Neural progenitor cell (in vitro differentiated cells): Measurements from ENCODE around the gene AMELX. TPM values are rescaled to one million over a fixed set of nuclear protein-coding genes. Genes with fewer than 3 reads are reported as not detected.

Experiments used
- DNase-seq: peaks from one replicate; pipeline ENCODE4 v3.0.0-alpha.2; 2016; ENCODE audit warnings: low spot score
- H2AFZ ChIP-seq: fragments of 200-600 bp; sonication (generic); replicated peaks from 2 replicates; pipeline ENCODE4 v1.6.1; 2016; ENCODE audit warnings: antibody characterized with exemption
- H3F3A ChIP-seq: fragments of 200-600 bp; sonication (generic); 2 replicates; pipeline ENCODE4 v1.6.1; 2016; ENCODE audit warnings: antibody characterized with exemption, low read depth
- H3K27ac ChIP-seq: fragments of 200-600 bp; sonication (generic); 2 replicates; pipeline ENCODE4 v1.5.1; 2016; ENCODE audit warnings: mild to moderate bottlenecking
- H3K27me3 ChIP-seq: fragments of 200-600 bp; sonication (generic); 2 replicates; pipeline ENCODE4 v1.6.1; 2016; ENCODE audit warnings: mild to moderate bottlenecking, moderate library complexity
- H3K36me3 ChIP-seq: fragments of 200-600 bp; sonication (generic); 2 replicates; pipeline ENCODE4 v1.5.1; 2016
- H3K4me1 ChIP-seq: fragments of 200-600 bp; sonication (generic); 2 replicates; pipeline ENCODE4 v1.6.1; 2016; ENCODE audit warnings: mixed run types
- H3K4me2 ChIP-seq: fragments of 200-600 bp; sonication (generic); 2 replicates; pipeline ENCODE4 v1.6.1; 2016
- H3K4me3 ChIP-seq: fragments of 200-600 bp; sonication (generic); 2 replicates; pipeline ENCODE4 v1.5.1; 2016
- H3K79me2 ChIP-seq: fragments of 200-600 bp; sonication (generic); 2 replicates; pipeline ENCODE4 v1.6.1; 2016; ENCODE audit warnings: low read depth
- H3K9ac ChIP-seq: fragments of 200-600 bp; sonication (generic); 2 replicates; pipeline ENCODE4 v1.6.1; 2016
- H3K9me3 ChIP-seq: fragments of 200-600 bp; sonication (generic); 2 replicates; pipeline ENCODE4 v1.5.1; 2016; ENCODE audit warnings: low read depth
- H4K20me1 ChIP-seq: fragments of 200-600 bp; sonication (generic); 2 replicates; pipeline ENCODE4 v1.6.1; 2016; ENCODE audit warnings: low read depth
- H3K27ac Mint-ChIP-seq: 3 replicates; pipeline ENCODE4 v1.8.0; 2021; ENCODE audit warnings: mixed read lengths
- H3K27me3 Mint-ChIP-seq: 2 replicates; pipeline ENCODE4 v1.8.0; 2022; ENCODE audit warnings: low read depth, mild to moderate bottlenecking, inconsistent platforms, moderate library complexity, mixed read lengths; ENCODE audit not compliant: insufficient read depth
- H3K36me3 Mint-ChIP-seq: 3 replicates; pipeline ENCODE4 v1.8.0; 2021; ENCODE audit warnings: mixed read lengths
- H3K4me1 Mint-ChIP-seq: 3 replicates; pipeline ENCODE4 v1.8.0; 2021; ENCODE audit warnings: mixed read lengths
- H3K4me3 Mint-ChIP-seq: 3 replicates; pipeline ENCODE4 v1.8.0; 2021; ENCODE audit warnings: mild to moderate bottlenecking, moderate library complexity, mixed read lengths
- H3K9me3 Mint-ChIP-seq: 3 replicates; pipeline ENCODE4 v1.8.0; 2020; ENCODE audit warnings: mixed read lengths
- EZH2 ChIP-seq: fragments of 200-600 bp; sonication (generic); IDR thresholded peaks from 2 replicates; pipeline ENCODE4 v1.6.1; 2017; ENCODE audit warnings: antibody characterized with exemption, mild to moderate bottlenecking, moderate library complexity
- EZH2phosphoT487 ChIP-seq: fragments of 200-600 bp; sonication (generic); IDR thresholded peaks from 2 replicates; pipeline ENCODE4 v1.6.1; 2017; ENCODE audit warnings: antibody characterized with exemption
- total RNA-seq: library from RNA; depleted of rRNA; stranded (reverse); fragments of >200 nt; gene quantifications from 2 replicates; pipeline ENCODE4 v1.2.3, GENCODE V29; 2015; ENCODE audit warnings: low replicate concordance
- TF ChIP-seq, protein P1 (sequence below): fragments of 200-600 bp; sonication (generic); IDR thresholded peaks from 2 replicates; pipeline ENCODE4 v1.5.1; 2017; ENCODE audit warnings: antibody characterized with exemption, mild to moderate bottlenecking

AMELX gene
- total RNA-seq, 1 donor from 2014 or later, result not detected

- H3K27ac ChIP-seq, result no peak overlapping the region
- H2AFZ ChIP-seq, result no peak overlapping the region
- no peaks in the 10 kb centered on the region for H3F3A ChIP-seq
- H4K20me1 ChIP-seq, result no peaks in the 10 kb centered on the region
- H3K9ac ChIP-seq, result no peak overlapping the region
- Mint-ChIP-seq H3K27me3 (no peaks in the 10 kb centered on the region), H3K4me1 (peaks cover 4% of the 10 kb centered on the region), H3K36me3 (no peaks in the 10 kb centered on the region), H3K9me3 (peaks cover 2% of the 10 kb centered on the region), H3K27ac (no peak overlapping the region), H3K4me3 (no peak overlapping the region)
- TF ChIP-seq, protein P1, sequence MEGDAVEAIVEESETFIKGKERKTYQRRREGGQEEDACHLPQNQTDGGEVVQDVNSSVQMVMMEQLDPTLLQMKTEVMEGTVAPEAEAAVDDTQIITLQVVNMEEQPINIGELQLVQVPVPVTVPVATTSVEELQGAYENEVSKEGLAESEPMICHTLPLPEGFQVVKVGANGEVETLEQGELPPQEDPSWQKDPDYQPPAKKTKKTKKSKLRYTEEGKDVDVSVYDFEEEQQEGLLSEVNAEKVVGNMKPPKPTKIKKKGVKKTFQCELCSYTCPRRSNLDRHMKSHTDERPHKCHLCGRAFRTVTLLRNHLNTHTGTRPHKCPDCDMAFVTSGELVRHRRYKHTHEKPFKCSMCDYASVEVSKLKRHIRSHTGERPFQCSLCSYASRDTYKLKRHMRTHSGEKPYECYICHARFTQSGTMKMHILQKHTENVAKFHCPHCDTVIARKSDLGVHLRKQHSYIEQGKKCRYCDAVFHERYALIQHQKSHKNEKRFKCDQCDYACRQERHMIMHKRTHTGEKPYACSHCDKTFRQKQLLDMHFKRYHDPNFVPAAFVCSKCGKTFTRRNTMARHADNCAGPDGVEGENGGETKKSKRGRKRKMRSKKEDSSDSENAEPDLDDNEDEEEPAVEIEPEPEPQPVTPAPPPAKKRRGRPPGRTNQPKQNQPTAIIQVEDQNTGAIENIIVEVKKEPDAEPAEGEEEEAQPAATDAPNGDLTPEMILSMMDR, result no peak
- no peak for TF ChIP-seq EZH2
- no peak for TF ChIP-seq EZH2phosphoT487
- H3K4me1 ChIP-seq, result no peaks in the 10 kb centered on the region
- no peak overlapping the region for H3K4me2 ChIP-seq
- DNase-seq, result no peak
- H3K9me3 ChIP-seq, result no peaks in the 10 kb centered on the region
- H3K36me3 ChIP-seq, result no peaks in the 10 kb centered on the region
- no peak overlapping the region for H3K4me3 ChIP-seq
- no peaks in the 10 kb centered on the region for H3K79me2 ChIP-seq
- H3K27me3 ChIP-seq, result no peaks in the 10 kb centered on the region
Observed at GRCh38 chrX:11305641-11306040, 12.4 kb downstream of the AMELX start.

DNA sequence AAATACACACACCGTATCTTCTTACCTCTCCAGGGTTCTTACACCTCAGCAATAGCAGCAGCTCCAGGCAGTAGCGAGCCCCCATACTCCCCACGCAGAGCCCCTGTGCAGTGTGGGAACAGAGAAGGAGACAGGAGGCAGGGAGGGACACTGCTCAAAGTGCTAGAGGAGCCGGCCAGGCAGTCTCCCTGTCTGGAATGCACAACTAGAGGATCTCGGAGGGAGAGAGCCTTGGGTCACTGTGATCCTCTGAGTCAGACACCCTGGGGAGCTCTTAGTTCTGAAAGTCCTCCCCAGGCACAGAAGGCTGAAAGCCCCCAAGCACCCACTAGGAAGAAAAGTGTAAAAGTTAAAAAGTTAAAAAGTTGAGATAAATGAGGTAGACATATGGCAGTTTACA, 16.0 kb downstream of the AMELX start:
- no peak overlapping the region for H3K4me3 ChIP-seq

DNA sequence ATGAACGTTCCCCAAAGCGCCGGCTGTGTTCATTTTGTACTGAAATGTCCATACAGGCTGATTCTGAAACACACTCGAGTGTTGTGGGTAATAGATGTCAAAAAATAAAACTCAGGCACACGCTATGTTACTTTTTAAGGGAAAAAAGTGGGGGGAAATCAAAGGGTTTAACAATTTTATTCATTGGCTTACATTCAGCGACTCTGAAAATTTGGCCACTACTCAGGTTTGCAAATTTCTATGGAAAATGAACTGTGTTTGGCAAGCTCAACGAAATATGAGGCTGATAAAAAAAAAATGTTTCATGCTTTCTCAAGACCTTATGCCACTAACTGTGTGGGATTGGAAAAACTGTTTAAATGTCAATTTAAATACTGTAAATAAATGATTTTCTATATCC, 18.5 kb downstream of the AMELX start:
- no peak for DNase-seq
- Mint-ChIP-seq H3K4me3 (no peak overlapping the region), H3K27ac (no peak overlapping the region)

More for the DNA sequence above, 16.0 kb downstream of the AMELX start:
- Mint-ChIP-seq H3K36me3 (no peaks in the 10 kb centered on the region), H3K27me3 (no peaks in the 10 kb centered on the region), H3K27ac (no peak overlapping the region), H3K9me3 (peaks cover 2% of the 10 kb centered on the region), H3K4me3 (no peak overlapping the region), H3K4me1 (peaks cover 4% of the 10 kb centered on the region)
- H2AFZ ChIP-seq, result no peak overlapping the region
- H3K9ac ChIP-seq, result no peak overlapping the region
- H3K36me3 ChIP-seq, result no peaks in the 10 kb centered on the region
- no peak overlapping the region for H3K27ac ChIP-seq
- H3K9me3 ChIP-seq, result no peaks in the 10 kb centered on the region
- no peaks in the 10 kb centered on the region for H3K4me1 ChIP-seq
- H4K20me1 ChIP-seq, result no peaks in the 10 kb centered on the region
- H3F3A ChIP-seq, result no peaks in the 10 kb centered on the region
- no peak for TF ChIP-seq EZH2
- no peak for TF ChIP-seq EZH2phosphoT487
- TF ChIP-seq, protein P1, result no peak
- peak; percentile 3 for DNase-seq
- no peaks in the 10 kb centered on the region for H3K79me2 ChIP-seq
- no peak overlapping the region for H3K4me2 ChIP-seq
- H3K27me3 ChIP-seq, result no peaks in the 10 kb centered on the region

More for the DNA sequence above, 18.5 kb downstream of the AMELX start:
- no peaks in the 10 kb centered on the region for H3K36me3 Mint-ChIP-seq
- Histone ChIP-seq H3K9ac (no peak overlapping the region), H3K27ac (no peak overlapping the region), H4K20me1 (no peaks in the 10 kb centered on the region), H2AFZ (no peak overlapping the region), H3K4me1 (no peaks in the 10 kb centered on the region), H3K9me3 (no peaks in the 10 kb centered on the region), H3K4me2 (no peak overlapping the region), H3K36me3 (no peaks in the 10 kb centered on the region), H3K79me2 (no peaks in the 10 kb centered on the region), H3F3A (no peaks in the 10 kb centered on the region), H3K4me3 (no peak overlapping the region), H3K27me3 (no peaks in the 10 kb centered on the region)
- H3K27me3 Mint-ChIP-seq, result no peaks in the 10 kb centered on the region
- TF ChIP-seq EZH2phosphoT487 (no peak), EZH2 (no peak)
- TF ChIP-seq, protein P1, result no peak
- H3K4me1 Mint-ChIP-seq, result no peaks in the 10 kb centered on the region
- H3K9me3 Mint-ChIP-seq, result no peaks in the 10 kb centered on the region
